Neural cell (in vitro differentiated cells): ENCODE data around the gene RNF212. TPM values are rescaled to one million over a fixed set of nuclear protein-coding genes. Genes with fewer than 3 reads are reported as not detected.

Source experiments
- H2AFZ ChIP-seq: fragments of 200-600, 300-800 bp; sonication (generic), shearing (Covaris generic); 2 replicates; pipeline ENCODE4 v1.6.0; 2014; ENCODE audit warnings: low read depth, mild to moderate bottlenecking, antibody characterized with exemption, low read length, moderate library complexity
- H3F3A ChIP-seq: fragments of 200-600 bp; shearing (Covaris generic); 2 replicates; pipeline ENCODE4 v1.6.1; 2016; ENCODE audit warnings: mild to moderate bottlenecking, moderate library complexity, mixed read lengths, antibody characterized with exemption, low read length; ENCODE audit not compliant: insufficient read depth, poor library complexity, severe bottlenecking
- H3K27ac ChIP-seq: fragments of 200-600, 300-800 bp; sonication (generic), shearing (Covaris generic); 2 replicates; pipeline ENCODE4 v1.5.1; 2014; ENCODE audit warnings: mild to moderate bottlenecking, low read length, moderate library complexity
- H3K27me3 ChIP-seq: fragments of 300-800, 200-600 bp; sonication (generic), shearing (Covaris generic); 2 replicates; pipeline ENCODE4 v1.6.0; 2014; ENCODE audit warnings: mild to moderate bottlenecking, low read depth, low read length, moderate library complexity; ENCODE audit not compliant: insufficient read depth
- H3K36me3 ChIP-seq: fragments of 300-800, 200-600 bp; sonication (generic), shearing (Covaris generic); 2 replicates; pipeline ENCODE4 v1.5.1; 2014; ENCODE audit warnings: mild to moderate bottlenecking, antibody characterized with exemption, low read length, moderate library complexity; ENCODE audit not compliant: insufficient read depth
- H3K4me2 ChIP-seq: fragments of 300-800, 200-600 bp; sonication (generic), shearing (Covaris generic); 2 replicates; pipeline ENCODE4 v1.6.0; 2014; ENCODE audit warnings: mild to moderate bottlenecking, low read length
- H3K4me3 ChIP-seq: fragments of 300-800, 200-600 bp; sonication (generic), shearing (Covaris generic); 2 replicates; pipeline ENCODE4 v1.5.1; 2014; ENCODE audit warnings: mild to moderate bottlenecking, low read length, moderate library complexity
- H3K79me2 ChIP-seq: fragments of 200-600 bp; shearing (Covaris generic); replicated peaks from 2 replicates; pipeline ENCODE4 v1.6.0; 2014; ENCODE audit warnings: mild to moderate bottlenecking, low read length, moderate library complexity; ENCODE audit not compliant: insufficient read depth
- H3K9ac ChIP-seq: fragments of 300-800, 200-600 bp; sonication (generic), shearing (Covaris generic); 2 replicates; pipeline ENCODE4 v1.6.1; 2016; ENCODE audit warnings: mild to moderate bottlenecking, low read length, mixed read lengths
- H3K9me2 ChIP-seq: fragments of 200-600 bp; shearing (Covaris generic); 2 replicates; pipeline ENCODE4 v1.6.1; 2016; ENCODE audit warnings: mild to moderate bottlenecking, low read length, mixed read lengths; ENCODE audit not compliant: insufficient read depth
- H3K9me3 ChIP-seq: fragments of 200-600, 300-800 bp; sonication (generic), shearing (Covaris generic); 2 replicates; pipeline ENCODE4 v1.6.1; 2016; ENCODE audit warnings: mild to moderate bottlenecking, mixed run types, low read length, moderate library complexity, mixed read lengths
- H4K20me1 ChIP-seq: fragments of 200-600 bp; shearing (Covaris generic); 2 replicates; pipeline ENCODE4 v1.6.1; 2016; ENCODE audit warnings: mild to moderate bottlenecking, mixed run types; ENCODE audit not compliant: insufficient read depth
- CTCF ChIP-seq: fragments of 450-650 bp; IDR thresholded peaks from 2 replicates; pipeline ENCODE4 v1.5.1; 2014; ENCODE audit warnings: antibody characterized with exemption, mild to moderate bottlenecking, moderate library complexity; ENCODE audit not compliant: poor library complexity, severe bottlenecking
- EP300 ChIP-seq: fragments of 450-650 bp; conservative IDR thresholded peaks from 2 replicates; pipeline ENCODE4 v1.6.1; 2014; ENCODE audit warnings: antibody characterized with exemption, mild to moderate bottlenecking, moderate library complexity; ENCODE audit not compliant: poor library complexity, severe bottlenecking
- EZH2 ChIP-seq: fragments of 200-600, 300-800 bp; shearing (Covaris generic), sonication (generic); IDR thresholded peaks from 2 replicates; pipeline ENCODE4 v1.6.1; 2014; ENCODE audit warnings: antibody characterized with exemption, low read length, borderline replicate concordance, mild to moderate bottlenecking; ENCODE audit not compliant: insufficient read depth, poor library complexity, severe bottlenecking
- MXI1 ChIP-seq: fragments of 450-650 bp; conservative IDR thresholded peaks from 2 replicates; pipeline ENCODE4 v1.6.1; 2014; ENCODE audit warnings: antibody characterized with exemption, mild to moderate bottlenecking; ENCODE audit not compliant: poor library complexity, severe bottlenecking
- POLR2AphosphoS5 ChIP-seq: IDR thresholded peaks from 2 replicates; pipeline ENCODE4 v1.6.1; 2012
- RAD21 ChIP-seq: fragments of 450-650 bp; conservative IDR thresholded peaks from 2 replicates; pipeline ENCODE4 v1.6.1; 2014; ENCODE audit warnings: antibody characterized with exemption, mild to moderate bottlenecking, moderate library complexity
- REST ChIP-seq: IDR thresholded peaks from 2 replicates; pipeline ENCODE4 v1.6.1; 2012; ENCODE audit warnings: borderline replicate concordance
- SMC3 ChIP-seq: fragments of 450-650 bp; conservative IDR thresholded peaks from 2 replicates; pipeline ENCODE4 v1.6.1; 2014; ENCODE audit warnings: antibody characterized with exemption, mild to moderate bottlenecking, moderate library complexity; ENCODE audit not compliant: poor library complexity
- TAF1 ChIP-seq: IDR thresholded peaks from 2 replicates; pipeline ENCODE4 v1.6.1; 2012; ENCODE audit warnings: low read depth
- polyA plus RNA-seq: library from polyadenylated mRNA; depleted of rRNA; stranded (reverse); fragments of >200 nt; gene quantifications from 2 replicates; pipeline ENCODE4 v1.2.3, GENCODE V29; 2014

The RNF212 gene
- polyA plus RNA-seq, 1 donor from 2014 or later, result 1.5 TPM

- no peak overlapping the region for H2AFZ ChIP-seq
- H3F3A ChIP-seq, result no peaks in the 10 kb centered on the region
- H3K4me2 ChIP-seq, result no peak overlapping the region
- no peak overlapping the region for H3K9ac ChIP-seq
- TF ChIP-seq RAD21, result no peak
- TF ChIP-seq CTCF, result no peak
- no peak for TF ChIP-seq MXI1
- no peak for TF ChIP-seq TAF1
- TF ChIP-seq POLR2AphosphoS5, result no peak
- no peak for TF ChIP-seq EP300
- TF ChIP-seq EZH2, result no peak
- TF ChIP-seq REST, result no peak
- no peak for TF ChIP-seq SMC3
- H3K36me3 ChIP-seq, result no peaks in the 10 kb centered on the region
- H3K4me3 ChIP-seq, result no peak overlapping the region
- no peaks in the 10 kb centered on the region for H3K9me2 ChIP-seq
- no peak overlapping the region for H3K27ac ChIP-seq
- H3K27me3 ChIP-seq, result no peaks in the 10 kb centered on the region
- H4K20me1 ChIP-seq, result no peaks in the 10 kb centered on the region
- H3K79me2 ChIP-seq, result no peaks in the 10 kb centered on the region
- no peaks in the 10 kb centered on the region for H3K9me3 ChIP-seq
Observed at GRCh38 chr4:1081689-1082040, 31.7 kb downstream of the RNF212 start.

- Histone ChIP-seq H3K36me3 (no peaks in the 10 kb centered on the region), H3K27ac (no peak overlapping the region), H3K9ac (no peak overlapping the region), H2AFZ (no peak overlapping the region), H3K4me3 (no peak overlapping the region), H3K27me3 (no peaks in the 10 kb centered on the region), H3K4me2 (no peak overlapping the region), H3K9me3 (no peaks in the 10 kb centered on the region), H3K9me2 (no peaks in the 10 kb centered on the region), H3F3A (no peaks in the 10 kb centered on the region), H4K20me1 (no peaks in the 10 kb centered on the region), H3K79me2 (no peaks in the 10 kb centered on the region)
- TF ChIP-seq EP300 (no peak), RAD21 (no peak), EZH2 (no peak), CTCF (no peak)
Observed at GRCh38 chr4:1080961-1081688, 32.2 kb downstream of the RNF212 start.
